Activated CD4-positive, alpha-beta T cell treated with anti-CD3 and anti-CD28 coated beads, Interleukin-2, amount 10 ng/mL, durations not matched to agents 7 days and 5 days (primary cell): Measurements from ENCODE around the gene SSBP3. TPM values are rescaled to one million over a fixed set of nuclear protein-coding genes. Genes with fewer than 3 reads are reported as not detected.

Experiments used
- CTCF ChIA-PET: fragments of 350-600 bp; sonication (Branson Sonifier 250); formaldehyde crosslinking; loops from one replicate; lab custom pipeline; 2021; ENCODE audit warnings: antibody characterized with exemption; lab: Charles Lee
- POLR2A ChIA-PET: fragments of 350-600 bp; sonication (Branson Sonifier 250); formaldehyde crosslinking; loops from one replicate; lab custom pipeline; 2021; ENCODE audit warnings: antibody characterized with exemption; lab: Charles Lee
- DNase-seq: peaks from one replicate; pipeline ENCODE4 v3.0.0-alpha.2; 2020
- H3K27ac Mint-ChIP-seq: one replicate; pipeline ENCODE4 v1.8.0; 2021; ENCODE audit warnings: mild to moderate bottlenecking, moderate library complexity, mixed read lengths
- H3K27me3 Mint-ChIP-seq: one replicate; pipeline ENCODE4 v1.8.0; 2021; ENCODE audit warnings: mixed read lengths
- H3K36me3 Mint-ChIP-seq: one replicate; pipeline ENCODE4 v1.8.0; 2021; ENCODE audit warnings: low read depth, mixed read lengths
- H3K4me1 Mint-ChIP-seq: one replicate; pipeline ENCODE4 v1.8.0; 2021; ENCODE audit warnings: mixed read lengths
- H3K4me3 Mint-ChIP-seq: one replicate; pipeline ENCODE4 v1.8.0; 2021; ENCODE audit warnings: mild to moderate bottlenecking, moderate library complexity, mixed read lengths
- H3K9me3 Mint-ChIP-seq: one replicate; pipeline ENCODE4 v1.8.0; 2021; ENCODE audit warnings: mixed read lengths
- total RNA-seq, 2 experiments: library from RNA; stranded (reverse); gene quantifications; one replicate each; pipeline ENCODE4 v1.2.3, GENCODE V29; 2021

The SSBP3 gene
- total RNA-seq, 2 experiments from 2014 or later = 93.4 to 127 TPM

DNA sequence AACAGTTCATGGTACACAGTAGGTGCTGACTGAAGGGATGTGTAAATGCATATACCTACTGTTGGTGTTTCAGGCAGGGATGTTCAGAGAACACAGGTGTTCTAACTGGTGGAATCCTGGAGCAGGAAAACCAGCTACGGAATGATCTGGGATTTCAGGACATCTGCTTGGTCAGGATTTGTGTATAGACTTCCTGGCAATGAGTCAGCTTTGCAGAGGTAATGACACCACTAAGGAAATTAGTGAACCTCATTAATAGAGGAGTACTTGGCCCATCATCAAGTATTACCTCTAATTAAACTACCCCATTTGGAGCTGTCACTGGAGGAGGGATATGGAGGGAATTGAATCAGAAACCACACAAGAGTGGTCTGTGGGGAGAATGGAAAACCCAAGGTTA, 198.9 kb downstream of the SSBP3 start:
- peaks cover 17% of the 10 kb centered on the region for H3K4me1 Mint-ChIP-seq
- ChIA-PET CTCF (no interaction called here), POLR2A (no interaction called here)
- no peak overlapping the region for H3K27ac Mint-ChIP-seq
- no peaks in the 10 kb centered on the region for H3K27me3 Mint-ChIP-seq
- peaks cover 64% of the 10 kb centered on the region for H3K36me3 Mint-ChIP-seq
- no peak overlapping the region for H3K4me3 Mint-ChIP-seq
- no peak for DNase-seq
- no peaks in the 10 kb centered on the region for H3K9me3 Mint-ChIP-seq

DNA sequence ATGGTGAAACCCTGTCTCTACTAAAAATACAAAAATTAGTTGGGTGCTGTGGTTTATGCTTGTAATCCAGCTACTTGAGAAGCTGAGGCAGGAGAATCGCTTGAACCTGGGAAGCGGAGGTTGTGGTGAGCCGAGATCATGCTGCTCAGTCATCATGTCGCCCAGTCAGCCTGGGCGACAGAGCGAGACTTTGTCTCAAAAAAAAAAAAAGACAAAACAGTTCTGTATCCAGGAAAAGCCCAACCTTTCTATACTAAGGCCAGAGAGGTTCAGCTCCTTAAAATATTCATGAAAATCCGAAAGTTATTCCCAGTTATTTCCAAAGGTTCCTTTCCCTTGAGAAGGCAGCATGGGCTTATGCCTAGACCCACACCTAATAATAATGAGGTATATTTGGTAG, 202.0 kb downstream of the SSBP3 start:
- no peak for DNase-seq
- H3K4me1 Mint-ChIP-seq = peaks cover 37% of the 10 kb centered on the region
- no peaks in the 10 kb centered on the region for H3K27me3 Mint-ChIP-seq
- H3K27ac Mint-ChIP-seq = no peak overlapping the region
- H3K9me3 Mint-ChIP-seq = no peaks in the 10 kb centered on the region
- H3K36me3 Mint-ChIP-seq = peaks cover 44% of the 10 kb centered on the region
- no peak overlapping the region for H3K4me3 Mint-ChIP-seq
- POLR2A ChIA-PET = interaction anchor here (0.6 kb wide), 1 partner anchor 557 kb away, joined by 3 read pairs; no protein-coding TSS in a partner anchor
- CTCF ChIA-PET = interaction anchor here (0.6 to 1.3 kb wide), 2 partner anchors 24 to 32 kb away, joined by 3 read pairs; no protein-coding TSS in a partner anchor

DNA sequence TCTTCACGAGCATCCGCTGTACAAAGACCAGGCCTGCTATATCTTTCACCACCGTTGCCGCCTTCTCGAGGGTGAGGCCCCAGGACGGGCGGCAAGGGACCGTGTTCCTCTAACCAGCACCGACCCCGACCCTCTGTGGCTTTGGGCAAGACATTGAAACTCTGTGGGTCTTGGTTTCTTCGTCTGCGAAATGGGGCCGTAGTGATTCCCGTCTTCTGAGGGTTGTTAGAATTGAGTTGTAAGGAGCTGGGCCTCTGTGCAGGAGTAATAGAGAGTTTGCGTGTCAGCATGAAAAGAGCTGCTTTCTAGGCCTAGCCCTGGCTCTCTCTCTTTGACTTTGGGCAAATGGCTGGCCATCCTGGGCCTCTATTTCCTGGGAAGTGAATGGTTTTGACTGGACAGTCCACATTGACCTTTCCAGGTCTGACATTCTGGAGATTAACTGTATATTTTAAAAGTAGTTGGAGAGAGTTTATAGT, 205.6 kb downstream of the SSBP3 start:
- Mint-ChIP-seq H3K4me3 (peak overlapping the region; percentile 83), H3K27me3 (no peaks in the 10 kb centered on the region), H3K27ac (peak overlapping the region; percentile 71), H3K9me3 (no peaks in the 10 kb centered on the region), H3K4me1 (peaks cover 37% of the 10 kb centered on the region), H3K36me3 (peaks cover 18% of the 10 kb centered on the region)
- CTCF ChIA-PET = interaction anchor here (1.7 kb wide), 1 partner anchor 29 kb away, joined by 3 read pairs; no protein-coding TSS in a partner anchor
- no peak for DNase-seq
- POLR2A ChIA-PET = no interaction called here

DNA sequence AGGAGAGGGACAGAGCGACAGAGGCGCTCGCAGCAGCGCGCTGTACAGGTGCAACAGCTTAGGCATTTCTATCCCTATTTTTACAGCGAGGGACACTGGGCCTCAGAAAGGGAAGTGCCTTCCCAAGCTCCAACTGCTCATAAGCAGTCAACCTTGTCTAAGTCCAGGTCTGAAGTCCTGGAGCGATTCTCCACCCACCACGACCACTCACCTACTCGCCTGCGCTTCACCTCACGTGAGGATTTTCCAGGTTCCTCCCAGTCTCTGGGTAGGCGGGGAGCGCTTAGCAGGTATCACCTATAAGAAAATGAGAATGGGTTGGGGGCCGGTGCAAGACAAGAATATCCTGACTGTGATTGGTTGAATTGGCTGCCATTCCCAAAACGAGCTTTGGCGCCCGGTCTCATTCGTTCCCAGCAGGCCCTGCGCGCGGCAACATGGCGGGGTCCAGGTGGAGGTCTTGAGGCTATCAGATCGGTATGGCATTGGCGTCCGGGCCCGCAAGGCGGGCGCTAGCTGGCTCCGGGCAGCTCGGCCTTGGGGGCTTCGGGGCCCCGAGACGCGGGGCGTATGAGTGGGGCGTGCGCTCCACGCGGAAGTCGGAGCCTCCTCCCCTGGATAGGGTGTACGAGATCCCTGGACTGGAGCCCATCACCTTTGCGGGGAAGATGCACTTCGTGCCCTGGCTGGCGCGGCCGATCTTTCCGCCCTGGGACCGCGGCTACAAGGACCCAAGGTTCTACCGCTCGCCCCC, 206.3 kb downstream of the SSBP3 start, which contains the start of the genes CYB5RL and MRPL37:
TSS of gene CYB5RL (minus strand) at position 266 of the 754 bp plus-strand sequence. CDS start 4,414 bp downstream, outside the sequence.
TSS of gene MRPL37 (plus strand) at position 403 of the 754 bp plus-strand sequence. CDS start at position 480, 77 bp downstream.
- POLR2A ChIA-PET = no interaction called here
- peak within 1 kb of the TSS; percentile 83 for H3K4me3 Mint-ChIP-seq
- no peaks in the 10 kb centered on the region for H3K27me3 Mint-ChIP-seq
- peak within 1 kb of the TSS; percentile 71 for H3K27ac Mint-ChIP-seq
- CTCF ChIA-PET = interaction anchor here (0.8 to 1.7 kb wide), 7 partner anchors 10 to 289 kb away, joined by 3 to 5 read pairs (median 3); no protein-coding TSS in a partner anchor
- no peaks in the 10 kb centered on the region for H3K9me3 Mint-ChIP-seq
- H3K36me3 Mint-ChIP-seq = peaks cover 14% of the 10 kb centered on the region
- peak; percentile 95 for DNase-seq
- H3K4me1 Mint-ChIP-seq = peaks cover 35% of the 10 kb centered on the region

DNA sequence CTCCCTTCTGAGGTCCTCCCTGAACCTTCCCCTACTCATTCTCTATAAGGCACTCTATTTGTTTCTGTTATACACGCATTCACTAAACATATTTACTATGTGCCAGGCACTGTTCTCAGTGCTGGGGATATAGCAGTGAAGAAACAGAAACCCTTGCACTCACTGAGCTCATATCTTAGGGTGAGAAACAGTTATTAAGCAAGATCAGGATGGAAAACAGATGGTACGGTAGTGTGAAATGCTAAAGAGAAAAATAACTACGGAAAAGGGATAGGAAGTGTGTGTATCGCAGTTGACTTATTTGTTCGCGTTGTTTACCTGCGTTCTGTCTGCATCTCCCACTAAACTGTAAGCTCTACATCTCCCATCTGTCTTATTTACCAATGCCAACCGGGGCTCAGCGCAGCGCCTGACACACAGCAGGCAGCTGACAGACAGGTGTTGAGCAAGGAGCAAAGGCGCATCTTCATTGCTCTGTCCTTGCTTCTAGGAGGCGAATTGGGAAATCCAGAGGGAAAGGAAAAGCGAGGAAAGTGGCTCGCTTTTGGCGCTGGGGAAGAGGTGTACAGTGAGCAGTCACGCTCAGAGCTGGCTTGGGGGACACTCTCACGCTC, 206.9 kb downstream of the SSBP3 start:
- POLR2A ChIA-PET = no interaction called here
- peaks cover 12% of the 10 kb centered on the region for H3K36me3 Mint-ChIP-seq
- H3K27ac Mint-ChIP-seq = peak overlapping the region; percentile 10
- peaks cover 33% of the 10 kb centered on the region for H3K4me1 Mint-ChIP-seq
- H3K4me3 Mint-ChIP-seq = peak overlapping the region; percentile 83
- CTCF ChIA-PET = interaction anchor here (0.8 to 1.7 kb wide), 6 partner anchors 11 to 290 kb away, joined by 3 to 5 read pairs (median 3); no protein-coding TSS in a partner anchor
- H3K9me3 Mint-ChIP-seq = no peaks in the 10 kb centered on the region
- H3K27me3 Mint-ChIP-seq = no peaks in the 10 kb centered on the region
- no peak for DNase-seq

DNA sequence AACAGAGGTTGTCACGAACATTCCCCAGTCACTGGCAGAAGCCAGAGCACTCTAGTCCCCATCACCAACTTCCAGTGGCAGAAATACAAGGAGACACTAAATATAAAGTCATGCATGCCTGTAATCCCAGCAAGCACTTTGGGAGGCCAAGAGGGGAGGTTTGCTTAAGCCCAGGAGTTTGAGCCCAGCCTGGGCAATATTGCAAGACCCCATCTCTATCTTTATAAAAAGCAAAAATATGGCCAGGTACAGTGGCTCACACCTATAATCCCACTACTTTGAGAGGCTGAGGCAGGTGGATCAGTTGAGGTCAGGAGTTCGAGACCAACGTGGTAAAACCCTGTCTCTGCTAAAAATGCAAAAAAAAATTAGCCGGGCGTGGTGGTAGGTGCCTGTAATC, 212.7 kb downstream of the SSBP3 start:
- H3K4me3 Mint-ChIP-seq = no peak overlapping the region
- no peak overlapping the region for H3K27ac Mint-ChIP-seq
- H3K9me3 Mint-ChIP-seq = no peaks in the 10 kb centered on the region
- no peaks in the 10 kb centered on the region for H3K4me1 Mint-ChIP-seq
- peaks cover 6% of the 10 kb centered on the region for H3K36me3 Mint-ChIP-seq
- DNase-seq = no peak
- ChIA-PET CTCF (interaction anchor here (0.6 kb wide), 1 partner anchor 240 kb away, joined by 3 read pairs; no protein-coding TSS in a partner anchor), POLR2A (no interaction called here)
- H3K27me3 Mint-ChIP-seq = no peaks in the 10 kb centered on the region

DNA sequence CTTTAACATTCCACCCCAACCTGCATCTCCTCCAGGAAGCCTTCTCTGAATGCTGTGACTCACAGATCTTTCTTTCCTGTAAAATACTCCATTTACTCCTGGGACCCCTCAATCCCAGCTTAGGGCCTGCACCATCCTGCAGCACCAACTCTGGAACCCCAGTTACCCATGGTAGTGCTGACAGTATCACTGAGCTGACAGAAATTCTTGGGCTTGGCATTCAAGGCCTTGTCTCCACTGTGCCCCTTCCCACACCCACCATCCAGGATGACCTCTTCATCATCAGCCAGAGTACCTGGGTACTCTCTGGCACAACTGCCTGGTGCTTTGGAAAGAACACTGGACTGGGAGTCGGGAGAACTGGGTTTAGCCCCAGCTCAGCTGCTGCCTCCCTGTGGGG, 214.7 kb downstream of the SSBP3 start:
- Mint-ChIP-seq H3K27ac (no peak overlapping the region), H3K27me3 (no peaks in the 10 kb centered on the region), H3K4me1 (no peaks in the 10 kb centered on the region), H3K9me3 (no peaks in the 10 kb centered on the region), H3K36me3 (peaks cover 12% of the 10 kb centered on the region), H3K4me3 (no peak overlapping the region)
- POLR2A ChIA-PET = no interaction called here
- DNase-seq = no peak
- CTCF ChIA-PET = no interaction called here

DNA sequence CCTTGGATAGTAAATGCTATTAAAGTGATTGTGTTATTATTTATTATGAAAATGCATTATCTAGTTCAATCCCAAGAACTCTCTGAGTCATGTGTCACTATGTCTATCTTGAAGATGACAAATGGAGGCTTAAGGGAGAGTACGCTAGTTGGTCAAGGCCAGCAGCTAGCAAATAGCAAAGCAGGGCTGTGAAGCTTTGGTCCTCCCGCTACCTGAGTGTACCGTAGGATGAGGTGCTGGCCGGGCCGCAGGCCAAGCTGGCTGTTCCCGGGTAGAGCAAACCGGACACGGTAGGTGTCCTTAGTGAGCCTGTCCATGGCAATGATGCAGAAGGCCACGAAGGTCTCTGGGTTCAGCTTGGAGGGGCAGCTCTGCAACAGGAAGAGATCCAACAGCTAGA, 215.7 kb downstream of the SSBP3 start:
- Mint-ChIP-seq H3K4me3 (no peak overlapping the region), H3K4me1 (no peaks in the 10 kb centered on the region), H3K27me3 (no peaks in the 10 kb centered on the region), H3K9me3 (no peaks in the 10 kb centered on the region), H3K27ac (no peak overlapping the region), H3K36me3 (peaks cover 17% of the 10 kb centered on the region)
- POLR2A ChIA-PET = no interaction called here
- DNase-seq = no peak
- CTCF ChIA-PET = interaction anchor here (1.2 to 1.8 kb wide), 2 partner anchors 9 to 299 kb away, joined by 3 to 5 read pairs; no protein-coding TSS in a partner anchor

DNA sequence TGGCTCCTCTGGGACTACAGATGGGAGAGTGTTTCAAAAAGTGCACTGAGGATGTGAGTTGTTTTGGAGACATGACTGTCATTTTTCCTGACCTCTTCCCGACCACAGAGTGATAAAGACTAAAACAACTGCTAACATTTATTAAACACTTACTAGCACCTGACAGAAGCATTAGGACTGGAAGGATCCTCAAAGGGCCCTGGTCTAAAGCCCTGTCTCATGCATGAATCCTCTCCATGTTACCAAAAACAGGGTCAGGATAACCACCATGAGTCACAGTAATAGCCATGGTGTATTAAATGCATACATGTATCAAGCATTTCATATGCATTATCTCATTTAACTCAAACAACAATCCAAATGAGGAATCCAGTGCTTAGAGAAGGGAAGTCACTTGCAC, 217.9 kb downstream of the SSBP3 start:
- no peak overlapping the region for H3K4me3 Mint-ChIP-seq
- H3K4me1 Mint-ChIP-seq = no peaks in the 10 kb centered on the region
- ChIA-PET POLR2A (no interaction called here), CTCF (interaction anchor here (1.2 kb wide), 1 partner anchor 10 kb away, joined by 3 read pairs; no protein-coding TSS in a partner anchor)
- H3K9me3 Mint-ChIP-seq = no peaks in the 10 kb centered on the region
- no peak for DNase-seq
- H3K36me3 Mint-ChIP-seq = peaks cover 20% of the 10 kb centered on the region
- H3K27ac Mint-ChIP-seq = no peak overlapping the region
- H3K27me3 Mint-ChIP-seq = no peaks in the 10 kb centered on the region

DNA sequence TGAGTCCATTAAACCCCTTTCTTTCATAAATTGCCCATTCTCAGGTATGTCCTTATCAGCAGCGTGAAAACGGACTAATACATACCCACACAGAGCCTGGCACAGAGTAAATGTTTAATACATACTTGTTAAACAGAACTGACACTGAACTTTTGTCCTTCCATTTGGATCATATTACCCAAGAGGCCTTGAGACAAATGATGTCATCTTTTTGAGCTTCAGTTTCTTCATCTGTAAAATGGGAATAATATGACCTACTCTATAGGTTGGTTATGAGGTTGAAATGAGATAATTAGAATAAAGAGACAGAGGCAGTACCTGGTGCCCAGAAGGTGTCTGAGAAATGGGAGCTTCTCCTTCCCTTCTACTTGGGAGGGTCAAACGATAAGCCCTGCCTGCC, 220.1 kb downstream of the SSBP3 start:
- DNase-seq = no peak
- CTCF ChIA-PET = interaction anchor here (1.3 kb wide), 1 partner anchor 9 kb away, joined by 3 read pairs; no protein-coding TSS in a partner anchor
- no peaks in the 10 kb centered on the region for H3K9me3 Mint-ChIP-seq
- H3K4me1 Mint-ChIP-seq = no peaks in the 10 kb centered on the region
- POLR2A ChIA-PET = no interaction called here
- no peak overlapping the region for H3K27ac Mint-ChIP-seq
- H3K4me3 Mint-ChIP-seq = no peak overlapping the region
- peaks cover 20% of the 10 kb centered on the region for H3K36me3 Mint-ChIP-seq
- H3K27me3 Mint-ChIP-seq = no peaks in the 10 kb centered on the region

DNA sequence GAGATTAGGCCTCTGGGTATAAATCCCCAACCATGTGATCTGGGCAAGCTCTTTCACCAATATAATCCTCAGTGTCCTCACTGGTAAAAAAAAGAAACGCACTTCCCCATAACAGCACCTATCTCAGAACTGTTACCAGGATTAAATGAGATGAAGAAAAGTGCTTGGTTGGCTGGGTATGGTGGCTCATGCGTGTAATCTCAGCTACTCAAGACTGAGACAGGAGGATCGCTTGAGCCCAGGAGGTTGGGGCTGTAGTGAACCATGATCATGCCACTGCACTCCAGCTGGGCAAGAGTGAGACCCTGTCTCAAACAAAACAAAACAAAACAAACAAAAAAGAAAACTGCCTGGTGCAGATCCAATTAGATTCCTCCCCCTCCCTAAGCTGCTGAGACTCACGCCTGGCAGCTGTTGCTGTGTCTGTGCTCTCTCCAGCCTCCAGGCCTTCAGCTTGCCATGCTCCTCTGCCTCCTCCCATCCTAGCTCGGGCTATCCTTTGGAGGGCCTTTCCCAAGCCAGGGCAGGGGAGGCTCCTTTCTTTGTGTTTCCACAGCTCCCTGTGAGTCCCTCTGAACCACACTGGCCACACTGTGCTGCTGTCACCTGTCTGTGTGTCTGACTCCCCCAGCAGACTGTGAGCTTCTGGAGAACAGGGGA, 225.4 kb downstream of the SSBP3 start:
- POLR2A ChIA-PET = no interaction called here

More for the DNA sequence above, 225.4 kb downstream of the SSBP3 start:
- no peaks in the 10 kb centered on the region for H3K27me3 Mint-ChIP-seq
- no peak overlapping the region for H3K27ac Mint-ChIP-seq
- DNase-seq = no peak
- H3K9me3 Mint-ChIP-seq = no peaks in the 10 kb centered on the region
- CTCF ChIA-PET = interaction anchor here (0.5 to 1.9 kb wide), 9 partner anchors 9 to 335 kb away, joined by 3 to 5 read pairs (median 3); no protein-coding TSS in a partner anchor
- H3K36me3 Mint-ChIP-seq = peaks cover 11% of the 10 kb centered on the region
- no peak overlapping the region for H3K4me3 Mint-ChIP-seq
- H3K4me1 Mint-ChIP-seq = no peaks in the 10 kb centered on the region
